ENCODE measurements around the gene TPRG1. TPM values are rescaled to one million over a fixed set of nuclear protein-coding genes. Genes with fewer than 3 reads are reported as not detected.

The TPRG1 gene
- total and polyA plus RNA-seq, 2 of the 4 experiments (the other 2 are of a cell fraction): 0.17 TPM; not detected in 1

GRCh38 chr3:189334064-189334920 is 162.5 kb downstream of the TPRG1 start:
- no peak overlapping the region for H2BK15ac ChIP-seq (ENCODE audit: low read depth, low read length)
- no peak overlapping the region for H3K18ac ChIP-seq (ENCODE audit: low read depth, low read length)
- dilution Hi-C loops (cut with HindIII; ENCODE audit: low sequenced_read_pairs, unreplicated experiment) (no loop called here), intact Hi-C loops (cut with micrococcal nuclease) (no loop called here), in situ Hi-C loops (cut with MboI; ENCODE audit: low sequenced_read_pairs) (no loop called here)
- BruUV-seq (replicated peaks): no TSS peak
- DNase-seq: no peak
- no peak overlapping the region for H3K4ac ChIP-seq (ENCODE audit: low read depth, low read length)
- no peak overlapping the region for H3K56ac ChIP-seq (ENCODE audit: extremely low read depth, insufficient read depth, low read length)
- no peak overlapping the region for H3K27ac ChIP-seq (ENCODE audit: insufficient read depth, low read length)
- H3K4me3 ChIP-seq (ENCODE audit: insufficient read depth, low read depth, low read length): no peak overlapping the region
- H3K27me3 ChIP-seq (ENCODE audit: control insufficient read depth, insufficient read depth, low read length): no peaks in the 10 kb centered on the region
- H3K9me3 ChIP-seq (ENCODE audit: control insufficient read depth, insufficient read depth, low read length): no peaks in the 10 kb centered on the region
- no peak for ATAC-seq (ENCODE audit: low read depth)
- H3K9me1 ChIP-seq (ENCODE audit: insufficient read depth, low read length): no peaks in the 10 kb centered on the region
- no peak overlapping the region for H4K91ac ChIP-seq (ENCODE audit: insufficient read depth, low read depth, low read length)
- no peaks in the 10 kb centered on the region for H3K36me3 ChIP-seq (ENCODE audit: control insufficient read depth, insufficient read depth, low read length)
- H2BK5ac ChIP-seq (ENCODE audit: low read depth, low read length, poor library complexity, severe bottlenecking): no peak overlapping the region
- H3K4me2 ChIP-seq (ENCODE audit: low read depth, low read length): no peak overlapping the region
- no peaks in the 10 kb centered on the region for H3K79me1 ChIP-seq (ENCODE audit: low read depth in 1 of 2, low read length in 2 of 2)
- no peak overlapping the region for H3K23ac ChIP-seq (ENCODE audit: low read depth, low read length)
- CTCF ChIA-PET: interaction anchor here (0.7 kb wide), 1 partner anchor 13 kb away, joined by 3 read pairs; no protein-coding TSS in a partner anchor
- H2AFZ ChIP-seq (replicated peaks; ENCODE audit: low read length, poor library complexity): no peak overlapping the region
- no peaks in the 10 kb centered on the region for H3K4me1 ChIP-seq (ENCODE audit: control insufficient read depth, insufficient read depth, low read length)
- no peak overlapping the region for H4K8ac ChIP-seq (ENCODE audit: low read depth in 2 of 2, low read length in 2 of 2)
- POLR2A ChIA-PET (ENCODE audit: unreplicated experiment): no interaction called here
- no peak overlapping the region for H2BK120ac ChIP-seq (ENCODE audit: low read depth, low read length)
- no peak overlapping the region for H2AK5ac ChIP-seq (ENCODE audit: low read depth, low read length)
- H4K20me1 ChIP-seq (ENCODE audit: insufficient read depth, low read length): no peaks in the 10 kb centered on the region
- no peak overlapping the region for H3K9ac ChIP-seq (ENCODE audit: low read depth, low read length)
- H2BK20ac ChIP-seq (ENCODE audit: low read depth, low read length): no peak overlapping the region
- H3K14ac ChIP-seq (replicated peaks; ENCODE audit: low read depth, low read length): no peak overlapping the region
- no peak overlapping the region for H4K5ac ChIP-seq (ENCODE audit: low read depth, low read length)
- TF ChIP-seq POLR2A (IDR thresholded peaks at IDR 0.05; ENCODE audit: low read depth, low read length): no peak
- no peak for TF ChIP-seq MAFK (IDR thresholded peaks at IDR 0.05; ENCODE audit: low read depth, low read length)
- TF ChIP-seq RCOR1 (IDR thresholded peaks at IDR 0.05; ENCODE audit: insufficient replicate concordance, low read length): no peak
- no peak for TF ChIP-seq NFE2L2 (IDR thresholded peaks at IDR 0.05; ENCODE audit: low read depth, low read length)
- TF ChIP-seq SMC3 (IDR thresholded peaks at IDR 0.05; ENCODE audit: low read depth, low read length): no peak
- TF ChIP-seq, protein P1, sequence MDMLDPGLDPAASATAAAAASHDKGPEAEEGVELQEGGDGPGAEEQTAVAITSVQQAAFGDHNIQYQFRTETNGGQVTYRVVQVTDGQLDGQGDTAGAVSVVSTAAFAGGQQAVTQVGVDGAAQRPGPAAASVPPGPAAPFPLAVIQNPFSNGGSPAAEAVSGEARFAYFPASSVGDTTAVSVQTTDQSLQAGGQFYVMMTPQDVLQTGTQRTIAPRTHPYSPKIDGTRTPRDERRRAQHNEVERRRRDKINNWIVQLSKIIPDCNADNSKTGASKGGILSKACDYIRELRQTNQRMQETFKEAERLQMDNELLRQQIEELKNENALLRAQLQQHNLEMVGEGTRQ (IDR thresholded peaks at IDR 0.05; ENCODE audit: low read depth, low read length): no peak
- no peak for TF ChIP-seq CHD1 (IDR thresholded peaks at IDR 0.05; ENCODE audit: low read depth, low read length)
- WGBS, 2 experiments (ENCODE audit: extremely low coverage in 2 of 2, insufficient read length in 1 of 2): no CpG with 5 or more reads among the region's 3 CpGs
- H2AK9ac ChIP-seq (replicated peaks; ENCODE audit: low read depth, low read length, poor library complexity): no peak overlapping the region
